HepG2 (cell line): ENCODE results near the gene RANGRF. TPM values are rescaled to one million over a fixed set of nuclear protein-coding genes. Genes with fewer than 3 reads are reported as not detected.

ENCODE experiments used
- CCDC6 ChIP-seq: sonication (generic); formaldehyde crosslinking; IDR thresholded peaks from 2 replicates; pipeline ENCODE4 v1.8.1; 2022; ENCODE audit warnings: mild to moderate bottlenecking, missing genetic modification reagents, moderate library complexity
- EZH2 ChIP-seq: conservative IDR thresholded peaks from 2 replicates; pipeline ENCODE4 v1.6.1; 2012; ENCODE audit warnings: mild to moderate bottlenecking, low read depth, low read length, moderate library complexity
- GATAD1 ChIP-seq: IDR thresholded peaks from 2 replicates; pipeline ENCODE4 v1.6.1; 2016; ENCODE audit warnings: missing genetic modification reagents, missing compliant biosample characterization
- HOXA3 ChIP-seq: sonication (generic); formaldehyde crosslinking; IDR thresholded peaks from 2 replicates; pipeline ENCODE4 v1.5.0; 2020; ENCODE audit warnings: missing genetic modification reagents
- MBNL3 ChIP-seq: fragments of 250-450 bp; sonication (Bioruptor Pico); conservative IDR thresholded peaks from 2 replicates; pipeline ENCODE4 v1.8.0; 2022; ENCODE audit warnings: mild to moderate bottlenecking, inconsistent platforms
- MED1 ChIP-seq: sonication (generic); formaldehyde crosslinking; IDR thresholded peaks from 2 replicates; pipeline ENCODE4 v1.4.0; 2020; ENCODE audit warnings: missing genetic modification reagents
- PPARG ChIP-seq: conservative IDR thresholded peaks from 2 replicates; pipeline ENCODE4 v1.6.1; 2016; ENCODE audit warnings: missing biosample characterization, missing genetic modification reagents
- RAD21 ChIP-seq: fragments of 450-650 bp; formaldehyde crosslinking; IDR thresholded peaks from 2 replicates; pipeline ENCODE4 v1.5.0; 2020; ENCODE audit warnings: mild to moderate bottlenecking
- TEAD3 ChIP-seq: optimal IDR thresholded peaks from 2 replicates; pipeline ENCODE3; 2016; ENCODE audit warnings: borderline replicate concordance
- ZBTB38 ChIP-seq: sonication (generic); formaldehyde crosslinking; IDR thresholded peaks from 2 replicates; pipeline ENCODE4 v1.5.1; 2020; ENCODE audit warnings: mild to moderate bottlenecking, missing genetic modification reagents
- ZFX ChIP-seq: sonication (generic); formaldehyde crosslinking; IDR thresholded peaks from 2 replicates; pipeline ENCODE4 v1.4.0; 2020; ENCODE audit warnings: mild to moderate bottlenecking, low read depth, missing genetic modification reagents, moderate library complexity
- ZNF557 ChIP-seq: sonication (generic); formaldehyde crosslinking; IDR thresholded peaks from 2 replicates; pipeline ENCODE4 v1.4.0; 2020; ENCODE audit warnings: missing genetic modification reagents
- ZSCAN9 ChIP-seq: IDR thresholded peaks from 2 replicates; pipeline ENCODE4 v1.6.1; 2016; ENCODE audit warnings: borderline replicate concordance
- polyA plus RNA-seq, 8 experiments: library from polyadenylated mRNA; depleted of rRNA in 3 of 8; stranded (reverse) in 7 of 8; unstranded in 1 of 8; fragments of >200 nt; fragmentation: Illumina TruSeq in 4 of 8; extraction: Trizol in 4 of 8; gene quantifications; 2 replicates each; pipeline versions ENCODE4 v1.2.1 to v1.2.3, GENCODE V29; 2011 to 2016; ENCODE audit warnings: low read depth in 4 of 8, missing spikeins in 1 of 8, mixed read lengths in 1 of 8; ENCODE audit not compliant: insufficient read depth in 1 of 8
- total RNA-seq, 5 experiments: library from RNA; depleted of rRNA; stranded (reverse); fragments of >200 nt; fragmentation: Illumina TruSeq; extraction: Trizol; gene quantifications; 2 replicates each; pipeline ENCODE4 v1.2.3, GENCODE V29; 2016; ENCODE audit warnings: low read depth in 1 of 5
- TF ChIP-seq, protein P1 (sequence below): sonication (generic); formaldehyde crosslinking; IDR thresholded peaks from 2 replicates; pipeline ENCODE4 v1.5.0; 2020; ENCODE audit warnings: missing genetic modification reagents
- TF ChIP-seq, protein P2 (sequence below): IDR thresholded peaks from 2 replicates; pipeline ENCODE4 v1.6.1; 2016; ENCODE audit warnings: low read depth, control low read depth
- TF ChIP-seq, protein P3 (sequence below): sonication (generic); formaldehyde crosslinking; IDR thresholded peaks from 2 replicates; pipeline ENCODE4 v1.4.0; 2020; ENCODE audit warnings: missing genetic modification reagents, borderline replicate concordance
- TF ChIP-seq, protein P4 (sequence below): sonication (generic); formaldehyde crosslinking; IDR thresholded peaks from 2 replicates; pipeline ENCODE4 v1.5.0; 2020; ENCODE audit warnings: mild to moderate bottlenecking, missing genetic modification reagents
- TF ChIP-seq, protein P5 (sequence below): IDR thresholded peaks from 2 replicates; pipeline ENCODE4 v1.6.1; 2018; ENCODE audit warnings: missing genetic modification reagents, mild to moderate bottlenecking, missing compliant biosample characterization

Gene RANGRF
- total and polyA plus RNA-seq, 2 of the 13 experiments (the other 11 are each of a cell fraction or from before 2014, with no cell fraction given): 18.6 to 40.7 TPM

DNA sequence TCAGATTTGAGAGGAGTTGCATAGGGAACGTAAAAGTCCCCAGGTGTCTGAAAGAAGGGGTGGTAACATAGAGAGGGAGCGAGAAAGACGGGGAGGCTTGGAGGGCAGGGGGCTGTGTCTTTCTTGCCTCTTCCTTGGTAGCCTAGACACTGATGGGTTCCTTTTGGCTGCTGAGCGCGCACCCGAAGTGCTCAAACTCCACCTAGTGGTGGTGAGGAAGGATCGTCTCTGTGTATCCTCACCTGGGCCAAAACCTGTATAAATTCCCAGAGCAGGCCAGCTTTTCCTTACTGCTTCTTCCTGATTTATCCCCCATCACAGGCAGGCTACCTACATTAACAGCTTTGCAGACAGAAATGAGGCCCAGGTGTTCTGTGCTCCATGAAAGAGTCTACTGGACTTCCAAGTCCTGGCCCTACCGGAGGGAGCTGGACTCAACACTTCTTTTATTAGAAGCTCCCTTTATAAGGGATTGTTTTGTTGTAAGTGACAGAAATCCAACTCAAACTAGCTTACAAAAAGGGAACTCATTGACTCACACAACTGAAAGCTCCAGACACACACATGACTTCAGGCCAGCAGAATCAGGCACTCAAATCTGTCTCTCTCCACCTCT is 12.3 kb downstream of the RANGRF start (continued):
- TF ChIP-seq MED1 (CRISPR knock-in tag): 0 out of 2 replicates have a peak, but pooled peaks have one; percentile 38
- TF ChIP-seq, protein P1, sequence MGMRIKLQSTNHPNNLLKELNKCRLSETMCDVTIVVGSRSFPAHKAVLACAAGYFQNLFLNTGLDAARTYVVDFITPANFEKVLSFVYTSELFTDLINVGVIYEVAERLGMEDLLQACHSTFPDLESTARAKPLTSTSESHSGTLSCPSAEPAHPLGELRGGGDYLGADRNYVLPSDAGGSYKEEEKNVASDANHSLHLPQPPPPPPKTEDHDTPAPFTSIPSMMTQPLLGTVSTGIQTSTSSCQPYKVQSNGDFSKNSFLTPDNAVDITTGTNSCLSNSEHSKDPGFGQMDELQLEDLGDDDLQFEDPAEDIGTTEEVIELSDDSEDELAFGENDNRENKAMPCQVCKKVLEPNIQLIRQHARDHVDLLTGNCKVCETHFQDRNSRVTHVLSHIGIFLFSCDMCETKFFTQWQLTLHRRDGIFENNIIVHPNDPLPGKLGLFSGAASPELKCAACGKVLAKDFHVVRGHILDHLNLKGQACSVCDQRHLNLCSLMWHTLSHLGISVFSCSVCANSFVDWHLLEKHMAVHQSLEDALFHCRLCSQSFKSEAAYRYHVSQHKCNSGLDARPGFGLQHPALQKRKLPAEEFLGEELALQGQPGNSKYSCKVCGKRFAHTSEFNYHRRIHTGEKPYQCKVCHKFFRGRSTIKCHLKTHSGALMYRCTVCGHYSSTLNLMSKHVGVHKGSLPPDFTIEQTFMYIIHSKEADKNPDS (CRISPR knock-in tag): no peak
- no peak for TF ChIP-seq ZBTB38 (CRISPR knock-in tag)
- TF ChIP-seq ZSCAN9 (CRISPR knock-in tag): 0 out of 2 replicates have a peak, but pooled peaks have one; percentile 58
- TF ChIP-seq EZH2: no peak
- TF ChIP-seq, protein P2, sequence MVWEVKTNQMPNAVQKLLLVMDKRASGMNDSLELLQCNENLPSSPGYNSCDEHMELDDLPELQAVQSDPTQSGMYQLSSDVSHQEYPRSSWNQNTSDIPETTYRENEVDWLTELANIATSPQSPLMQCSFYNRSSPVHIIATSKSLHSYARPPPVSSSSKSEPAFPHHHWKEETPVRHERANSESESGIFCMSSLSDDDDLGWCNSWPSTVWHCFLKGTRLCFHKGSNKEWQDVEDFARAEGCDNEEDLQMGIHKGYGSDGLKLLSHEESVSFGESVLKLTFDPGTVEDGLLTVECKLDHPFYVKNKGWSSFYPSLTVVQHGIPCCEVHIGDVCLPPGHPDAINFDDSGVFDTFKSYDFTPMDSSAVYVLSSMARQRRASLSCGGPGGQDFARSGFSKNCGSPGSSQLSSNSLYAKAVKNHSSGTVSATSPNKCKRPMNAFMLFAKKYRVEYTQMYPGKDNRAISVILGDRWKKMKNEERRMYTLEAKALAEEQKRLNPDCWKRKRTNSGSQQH: 0 out of 2 replicates have a peak, but pooled peaks have one; percentile 48
- TF ChIP-seq PPARG (CRISPR knock-in tag): 0 out of 2 replicates have a peak, but pooled peaks have one; percentile 22
- peak; percentile 65 for TF ChIP-seq TEAD3 (CRISPR knock-in tag)
- 0 out of 2 replicates have a peak, but pooled peaks have one; percentile 44 for TF ChIP-seq CCDC6 (CRISPR knock-in tag)
- peak; percentile 40; the same call in 1 of the 2 replicates for TF ChIP-seq ZFX
- TF ChIP-seq, protein P3, sequence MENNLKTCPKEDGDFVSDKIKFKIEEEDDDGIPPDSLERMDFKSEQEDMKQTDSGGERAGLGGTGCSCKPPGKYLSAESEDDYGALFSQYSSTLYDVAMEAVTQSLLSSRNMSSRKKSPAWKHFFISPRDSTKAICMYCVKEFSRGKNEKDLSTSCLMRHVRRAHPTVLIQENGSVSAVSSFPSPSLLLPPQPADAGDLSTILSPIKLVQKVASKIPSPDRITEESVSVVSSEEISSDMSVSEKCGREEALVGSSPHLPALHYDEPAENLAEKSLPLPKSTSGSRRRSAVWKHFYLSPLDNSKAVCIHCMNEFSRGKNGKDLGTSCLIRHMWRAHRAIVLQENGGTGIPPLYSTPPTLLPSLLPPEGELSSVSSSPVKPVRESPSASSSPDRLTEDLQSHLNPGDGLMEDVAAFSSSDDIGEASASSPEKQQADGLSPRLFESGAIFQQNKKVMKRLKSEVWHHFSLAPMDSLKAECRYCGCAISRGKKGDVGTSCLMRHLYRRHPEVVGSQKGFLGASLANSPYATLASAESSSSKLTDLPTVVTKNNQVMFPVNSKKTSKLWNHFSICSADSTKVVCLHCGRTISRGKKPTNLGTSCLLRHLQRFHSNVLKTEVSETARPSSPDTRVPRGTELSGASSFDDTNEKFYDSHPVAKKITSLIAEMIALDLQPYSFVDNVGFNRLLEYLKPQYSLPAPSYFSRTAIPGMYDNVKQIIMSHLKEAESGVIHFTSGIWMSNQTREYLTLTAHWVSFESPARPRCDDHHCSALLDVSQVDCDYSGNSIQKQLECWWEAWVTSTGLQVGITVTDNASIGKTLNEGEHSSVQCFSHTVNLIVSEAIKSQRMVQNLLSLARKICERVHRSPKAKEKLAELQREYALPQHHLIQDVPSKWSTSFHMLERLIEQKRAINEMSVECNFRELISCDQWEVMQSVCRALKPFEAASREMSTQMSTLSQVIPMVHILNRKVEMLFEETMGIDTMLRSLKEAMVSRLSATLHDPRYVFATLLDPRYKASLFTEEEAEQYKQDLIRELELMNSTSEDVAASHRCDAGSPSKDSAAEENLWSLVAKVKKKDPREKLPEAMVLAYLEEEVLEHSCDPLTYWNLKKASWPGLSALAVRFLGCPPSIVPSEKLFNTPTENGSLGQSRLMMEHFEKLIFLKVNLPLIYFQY (CRISPR knock-in tag): no peak
- TF ChIP-seq HOXA3 (CRISPR knock-in tag): peak; percentile 45; the same call in 1 of the 2 replicates
- TF ChIP-seq, protein P4, sequence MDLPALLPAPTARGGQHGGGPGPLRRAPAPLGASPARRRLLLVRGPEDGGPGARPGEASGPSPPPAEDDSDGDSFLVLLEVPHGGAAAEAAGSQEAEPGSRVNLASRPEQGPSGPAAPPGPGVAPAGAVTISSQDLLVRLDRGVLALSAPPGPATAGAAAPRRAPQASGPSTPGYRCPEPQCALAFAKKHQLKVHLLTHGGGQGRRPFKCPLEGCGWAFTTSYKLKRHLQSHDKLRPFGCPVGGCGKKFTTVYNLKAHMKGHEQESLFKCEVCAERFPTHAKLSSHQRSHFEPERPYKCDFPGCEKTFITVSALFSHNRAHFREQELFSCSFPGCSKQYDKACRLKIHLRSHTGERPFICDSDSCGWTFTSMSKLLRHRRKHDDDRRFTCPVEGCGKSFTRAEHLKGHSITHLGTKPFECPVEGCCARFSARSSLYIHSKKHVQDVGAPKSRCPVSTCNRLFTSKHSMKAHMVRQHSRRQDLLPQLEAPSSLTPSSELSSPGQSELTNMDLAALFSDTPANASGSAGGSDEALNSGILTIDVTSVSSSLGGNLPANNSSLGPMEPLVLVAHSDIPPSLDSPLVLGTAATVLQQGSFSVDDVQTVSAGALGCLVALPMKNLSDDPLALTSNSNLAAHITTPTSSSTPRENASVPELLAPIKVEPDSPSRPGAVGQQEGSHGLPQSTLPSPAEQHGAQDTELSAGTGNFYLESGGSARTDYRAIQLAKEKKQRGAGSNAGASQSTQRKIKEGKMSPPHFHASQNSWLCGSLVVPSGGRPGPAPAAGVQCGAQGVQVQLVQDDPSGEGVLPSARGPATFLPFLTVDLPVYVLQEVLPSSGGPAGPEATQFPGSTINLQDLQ (CRISPR knock-in tag): no peak
- no peak for TF ChIP-seq MBNL3
- TF ChIP-seq RAD21 (CRISPR knock-in tag): peak; percentile 84
- TF ChIP-seq, protein P5, sequence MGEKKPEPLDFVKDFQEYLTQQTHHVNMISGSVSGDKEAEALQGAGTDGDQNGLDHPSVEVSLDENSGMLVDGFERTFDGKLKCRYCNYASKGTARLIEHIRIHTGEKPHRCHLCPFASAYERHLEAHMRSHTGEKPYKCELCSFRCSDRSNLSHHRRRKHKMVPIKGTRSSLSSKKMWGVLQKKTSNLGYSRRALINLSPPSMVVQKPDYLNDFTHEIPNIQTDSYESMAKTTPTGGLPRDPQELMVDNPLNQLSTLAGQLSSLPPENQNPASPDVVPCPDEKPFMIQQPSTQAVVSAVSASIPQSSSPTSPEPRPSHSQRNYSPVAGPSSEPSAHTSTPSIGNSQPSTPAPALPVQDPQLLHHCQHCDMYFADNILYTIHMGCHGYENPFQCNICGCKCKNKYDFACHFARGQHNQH (CRISPR knock-in tag): peak; percentile 63; the same call in 1 of the 2 replicates
- TF ChIP-seq GATAD1 (CRISPR knock-in tag): peak; percentile 47
- TF ChIP-seq ZNF557: no peak
